SK-N-SH treated with all-trans-retinoic acid at 6 μM for 48 hours (cell line): Measurements from ENCODE around the gene RGS8.

ENCODE experiments used
- ATAC-seq: fragments of 200-7000 bp; cut with Tn5 transposase; 3 replicates; pipeline ENCODE4 v1.9.1; 2020; ENCODE audit warnings: mild to moderate bottlenecking, moderate library complexity
- ARNTL ChIP-seq: fragments of 450-650 bp; formaldehyde crosslinking; IDR thresholded peaks from 2 replicates; pipeline ENCODE4 v1.5.0; 2020; ENCODE audit warnings: low read depth, mild to moderate bottlenecking, moderate library complexity, borderline replicate concordance
- BACH2 ChIP-seq: fragments of 250-450 bp; sonication (Bioruptor Pico); IDR thresholded peaks from 2 replicates; pipeline ENCODE4 v1.9.0; 2021; ENCODE audit warnings: mild to moderate bottlenecking, borderline replicate concordance
- ESRRG ChIP-seq: fragments of 250-450 bp; sonication (Bioruptor Pico); IDR thresholded peaks from 2 replicates; pipeline ENCODE4 v1.6.1; 2021; ENCODE audit warnings: mild to moderate bottlenecking
- GLIS3 ChIP-seq: fragments of 250-450 bp; sonication (Bioruptor Pico); IDR thresholded peaks from 2 replicates; pipeline ENCODE4 v1.5.0; 2020; ENCODE audit warnings: mild to moderate bottlenecking, moderate library complexity
- ISL1 ChIP-seq: fragments of 250-450 bp; sonication (Bioruptor Pico); IDR thresholded peaks from 2 replicates; pipeline ENCODE4 v2.1.2; 2022; ENCODE audit warnings: mild to moderate bottlenecking, moderate library complexity
- OSR1 ChIP-seq: fragments of 250-450 bp; sonication (Bioruptor Pico); IDR thresholded peaks from 2 replicates; pipeline ENCODE4 v1.8.0; 2022; ENCODE audit warnings: moderate library complexity, mild to moderate bottlenecking, inconsistent platforms
- RARB ChIP-seq: fragments of 250-450 bp; sonication (Bioruptor Pico); IDR thresholded peaks from 2 replicates; pipeline ENCODE4 v1.8.0; 2021; ENCODE audit warnings: mild to moderate bottlenecking, moderate library complexity
- SNAI2 ChIP-seq: fragments of 250-450 bp; sonication (Bioruptor Pico); IDR thresholded peaks from 2 replicates; pipeline ENCODE4 v1.5.0; 2020; ENCODE audit warnings: mild to moderate bottlenecking, moderate library complexity
- TCF4 ChIP-seq: fragments of 250-450 bp; sonication (Bioruptor Pico); IDR thresholded peaks from 2 replicates; pipeline ENCODE4 v1.8.0; 2021; ENCODE audit warnings: mild to moderate bottlenecking, moderate library complexity, borderline replicate concordance
- TOX ChIP-seq: fragments of 250-450 bp; sonication (Bioruptor Pico); IDR thresholded peaks from 2 replicates; pipeline ENCODE4 v1.8.0; 2021; ENCODE audit warnings: mild to moderate bottlenecking, moderate library complexity, borderline replicate concordance
- ZC3H10 ChIP-seq: fragments of 250-450 bp; sonication (Bioruptor Pico); IDR thresholded peaks from 2 replicates; pipeline ENCODE4 v1.5.1; 2021; ENCODE audit warnings: mild to moderate bottlenecking, moderate library complexity
- ZFP3 ChIP-seq: fragments of 250-450 bp; sonication (Bioruptor Pico); IDR thresholded peaks from 2 replicates; pipeline ENCODE4 v1.5.0; 2020; ENCODE audit warnings: mild to moderate bottlenecking, moderate library complexity
- ZFP30 ChIP-seq: fragments of 450-650 bp; formaldehyde crosslinking; IDR thresholded peaks from 2 replicates; pipeline ENCODE4 v1.5.0; 2022; ENCODE audit warnings: mild to moderate bottlenecking, moderate library complexity
- ZNF565 ChIP-seq: fragments of 450-650 bp; formaldehyde crosslinking; conservative IDR thresholded peaks from 2 replicates; pipeline ENCODE4 v1.5.0; 2020; ENCODE audit warnings: low read depth, mild to moderate bottlenecking, moderate library complexity
- ZNF70 ChIP-seq: fragments of 450-650 bp; formaldehyde crosslinking; IDR thresholded peaks from 2 replicates; pipeline ENCODE4 v1.5.0; 2020; ENCODE audit warnings: mild to moderate bottlenecking, moderate library complexity
- ZNF8 ChIP-seq: fragments of 450-650 bp; formaldehyde crosslinking; IDR thresholded peaks from 2 replicates; pipeline ENCODE4 v1.5.0; 2020; ENCODE audit warnings: mild to moderate bottlenecking, moderate library complexity
- TF ChIP-seq, protein P1 (sequence below): fragments of 250-450 bp; sonication (Bioruptor Pico); IDR thresholded peaks from 2 replicates; pipeline ENCODE4 v1.8.0; 2020; ENCODE audit warnings: mild to moderate bottlenecking, moderate library complexity, borderline replicate concordance
- TF ChIP-seq, protein P2 (sequence below): fragments of 250-450 bp; sonication (Bioruptor Pico); IDR thresholded peaks from 2 replicates; pipeline ENCODE4 v1.5.0; 2020; ENCODE audit warnings: mild to moderate bottlenecking, moderate library complexity
- TF ChIP-seq, protein P3 (sequence below): fragments of 250-450 bp; sonication (Bioruptor Pico); IDR thresholded peaks from 2 replicates; pipeline ENCODE4 v1.8.0; 2021; ENCODE audit warnings: low read depth, mild to moderate bottlenecking, moderate library complexity, borderline replicate concordance
- TF ChIP-seq, protein P4 (sequence below): fragments of 250-450 bp; sonication (Bioruptor Pico); IDR thresholded peaks from 2 replicates; pipeline ENCODE4 v1.5.1; 2021; ENCODE audit warnings: mild to moderate bottlenecking, moderate library complexity
- TF ChIP-seq, protein P5 (sequence below): fragments of 250-450 bp; sonication (Bioruptor Pico); IDR thresholded peaks from 2 replicates; pipeline ENCODE4 v1.5.1; 2020; ENCODE audit warnings: low read depth, mild to moderate bottlenecking, moderate library complexity

RGS8 gene

DNA sequence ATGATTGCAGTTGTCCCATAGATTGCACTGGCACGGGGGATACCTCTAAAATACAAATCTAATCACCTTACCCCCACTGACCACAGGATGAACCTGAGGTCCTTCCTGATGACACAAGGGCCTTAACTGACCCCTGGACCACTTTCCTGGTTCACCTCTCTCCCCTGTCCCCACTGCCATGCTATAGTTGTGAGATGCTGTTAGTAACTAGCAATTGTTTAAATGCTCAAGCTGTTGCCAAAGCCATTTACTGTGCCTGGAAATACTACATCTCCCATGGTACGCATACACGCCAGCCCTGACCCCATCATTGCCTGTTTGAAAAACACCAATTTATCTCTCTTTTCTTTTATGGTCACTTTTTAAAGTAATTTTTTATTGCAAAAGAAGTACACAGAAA is 29.1 kb upstream of the RGS8 start:
- no peak for ATAC-seq
- TF ChIP-seq ZFP3 (CRISPR knock-in tag) (no peak), ZNF70 (CRISPR knock-in tag) (no peak), OSR1 (no peak), ISL1 (CRISPR knock-in tag) (no peak), GLIS3 (no peak), ESRRG (no peak), BACH2 (no peak), SNAI2 (CRISPR knock-in tag) (no peak), ZFP30 (CRISPR knock-in tag) (no peak), ARNTL (no peak), TOX (CRISPR knock-in tag) (no peak)
- TF ChIP-seq, protein P1, sequence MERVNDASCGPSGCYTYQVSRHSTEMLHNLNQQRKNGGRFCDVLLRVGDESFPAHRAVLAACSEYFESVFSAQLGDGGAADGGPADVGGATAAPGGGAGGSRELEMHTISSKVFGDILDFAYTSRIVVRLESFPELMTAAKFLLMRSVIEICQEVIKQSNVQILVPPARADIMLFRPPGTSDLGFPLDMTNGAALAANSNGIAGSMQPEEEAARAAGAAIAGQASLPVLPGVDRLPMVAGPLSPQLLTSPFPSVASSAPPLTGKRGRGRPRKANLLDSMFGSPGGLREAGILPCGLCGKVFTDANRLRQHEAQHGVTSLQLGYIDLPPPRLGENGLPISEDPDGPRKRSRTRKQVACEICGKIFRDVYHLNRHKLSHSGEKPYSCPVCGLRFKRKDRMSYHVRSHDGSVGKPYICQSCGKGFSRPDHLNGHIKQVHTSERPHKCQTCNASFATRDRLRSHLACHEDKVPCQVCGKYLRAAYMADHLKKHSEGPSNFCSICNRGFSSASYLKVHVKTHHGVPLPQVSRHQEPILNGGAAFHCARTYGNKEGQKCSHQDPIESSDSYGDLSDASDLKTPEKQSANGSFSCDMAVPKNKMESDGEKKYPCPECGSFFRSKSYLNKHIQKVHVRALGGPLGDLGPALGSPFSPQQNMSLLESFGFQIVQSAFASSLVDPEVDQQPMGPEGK (CRISPR knock-in tag), result no peak
- TF ChIP-seq, protein P2, sequence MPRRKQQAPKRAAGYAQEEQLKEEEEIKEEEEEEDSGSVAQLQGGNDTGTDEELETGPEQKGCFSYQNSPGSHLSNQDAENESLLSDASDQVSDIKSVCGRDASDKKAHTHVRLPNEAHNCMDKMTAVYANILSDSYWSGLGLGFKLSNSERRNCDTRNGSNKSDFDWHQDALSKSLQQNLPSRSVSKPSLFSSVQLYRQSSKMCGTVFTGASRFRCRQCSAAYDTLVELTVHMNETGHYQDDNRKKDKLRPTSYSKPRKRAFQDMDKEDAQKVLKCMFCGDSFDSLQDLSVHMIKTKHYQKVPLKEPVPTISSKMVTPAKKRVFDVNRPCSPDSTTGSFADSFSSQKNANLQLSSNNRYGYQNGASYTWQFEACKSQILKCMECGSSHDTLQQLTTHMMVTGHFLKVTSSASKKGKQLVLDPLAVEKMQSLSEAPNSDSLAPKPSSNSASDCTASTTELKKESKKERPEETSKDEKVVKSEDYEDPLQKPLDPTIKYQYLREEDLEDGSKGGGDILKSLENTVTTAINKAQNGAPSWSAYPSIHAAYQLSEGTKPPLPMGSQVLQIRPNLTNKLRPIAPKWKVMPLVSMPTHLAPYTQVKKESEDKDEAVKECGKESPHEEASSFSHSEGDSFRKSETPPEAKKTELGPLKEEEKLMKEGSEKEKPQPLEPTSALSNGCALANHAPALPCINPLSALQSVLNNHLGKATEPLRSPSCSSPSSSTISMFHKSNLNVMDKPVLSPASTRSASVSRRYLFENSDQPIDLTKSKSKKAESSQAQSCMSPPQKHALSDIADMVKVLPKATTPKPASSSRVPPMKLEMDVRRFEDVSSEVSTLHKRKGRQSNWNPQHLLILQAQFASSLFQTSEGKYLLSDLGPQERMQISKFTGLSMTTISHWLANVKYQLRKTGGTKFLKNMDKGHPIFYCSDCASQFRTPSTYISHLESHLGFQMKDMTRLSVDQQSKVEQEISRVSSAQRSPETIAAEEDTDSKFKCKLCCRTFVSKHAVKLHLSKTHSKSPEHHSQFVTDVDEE (CRISPR knock-in tag), result no peak
- TF ChIP-seq, protein P3, sequence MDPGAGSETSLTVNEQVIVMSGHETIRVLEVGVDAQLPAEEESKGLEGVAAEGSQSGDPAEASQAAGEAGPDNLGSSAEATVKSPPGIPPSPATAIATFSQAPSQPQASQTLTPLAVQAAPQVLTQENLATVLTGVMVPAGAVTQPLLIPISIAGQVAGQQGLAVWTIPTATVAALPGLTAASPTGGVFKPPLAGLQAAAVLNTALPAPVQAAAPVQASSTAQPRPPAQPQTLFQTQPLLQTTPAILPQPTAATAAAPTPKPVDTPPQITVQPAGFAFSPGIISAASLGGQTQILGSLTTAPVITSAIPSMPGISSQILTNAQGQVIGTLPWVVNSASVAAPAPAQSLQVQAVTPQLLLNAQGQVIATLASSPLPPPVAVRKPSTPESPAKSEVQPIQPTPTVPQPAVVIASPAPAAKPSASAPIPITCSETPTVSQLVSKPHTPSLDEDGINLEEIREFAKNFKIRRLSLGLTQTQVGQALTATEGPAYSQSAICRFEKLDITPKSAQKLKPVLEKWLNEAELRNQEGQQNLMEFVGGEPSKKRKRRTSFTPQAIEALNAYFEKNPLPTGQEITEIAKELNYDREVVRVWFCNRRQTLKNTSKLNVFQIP, result no peak

DNA sequence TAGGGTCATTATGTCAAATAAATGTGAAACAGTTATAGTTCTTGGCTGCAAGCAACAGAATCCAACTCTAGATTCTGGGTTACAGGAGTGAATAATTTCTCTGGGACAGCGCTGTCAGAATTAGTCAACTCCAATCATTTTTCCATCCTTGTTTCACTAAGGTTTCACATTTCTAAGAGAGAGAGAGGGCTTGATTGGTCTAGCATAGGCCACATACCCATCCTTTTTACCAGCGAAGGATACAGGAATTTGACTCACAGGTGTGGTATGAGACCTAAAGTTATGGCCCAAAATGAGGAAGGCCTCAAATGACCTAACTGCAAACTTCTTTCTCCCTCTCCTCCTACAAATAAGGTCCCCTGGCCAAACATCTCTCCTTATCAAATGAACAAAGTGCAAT is 25.5 kb upstream of the RGS8 start:
- ATAC-seq, result no peak
- no peak for TF ChIP-seq ZC3H10
- TF ChIP-seq RARB (CRISPR knock-in tag), result no peak
- no peak for TF ChIP-seq ARNTL
- TF ChIP-seq ZNF8, result no peak
- TF ChIP-seq ZNF70 (CRISPR knock-in tag), result no peak
- no peak for TF ChIP-seq SNAI2 (CRISPR knock-in tag)
- TF ChIP-seq BACH2, result no peak
- TF ChIP-seq, protein P4, sequence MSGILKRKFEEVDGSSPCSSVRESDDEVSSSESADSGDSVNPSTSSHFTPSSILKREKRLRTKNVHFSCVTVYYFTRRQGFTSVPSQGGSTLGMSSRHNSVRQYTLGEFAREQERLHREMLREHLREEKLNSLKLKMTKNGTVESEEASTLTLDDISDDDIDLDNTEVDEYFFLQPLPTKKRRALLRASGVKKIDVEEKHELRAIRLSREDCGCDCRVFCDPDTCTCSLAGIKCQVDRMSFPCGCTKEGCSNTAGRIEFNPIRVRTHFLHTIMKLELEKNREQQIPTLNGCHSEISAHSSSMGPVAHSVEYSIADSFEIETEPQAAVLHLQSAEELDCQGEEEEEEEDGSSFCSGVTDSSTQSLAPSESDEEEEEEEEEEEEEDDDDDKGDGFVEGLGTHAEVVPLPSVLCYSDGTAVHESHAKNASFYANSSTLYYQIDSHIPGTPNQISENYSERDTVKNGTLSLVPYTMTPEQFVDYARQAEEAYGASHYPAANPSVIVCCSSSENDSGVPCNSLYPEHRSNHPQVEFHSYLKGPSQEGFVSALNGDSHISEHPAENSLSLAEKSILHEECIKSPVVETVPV (CRISPR knock-in tag), result no peak
- TF ChIP-seq TCF4, result no peak
- TF ChIP-seq ISL1 (CRISPR knock-in tag), result no peak
- no peak for TF ChIP-seq GLIS3
- TF ChIP-seq, all 23 proteins: peak for 0

DNA sequence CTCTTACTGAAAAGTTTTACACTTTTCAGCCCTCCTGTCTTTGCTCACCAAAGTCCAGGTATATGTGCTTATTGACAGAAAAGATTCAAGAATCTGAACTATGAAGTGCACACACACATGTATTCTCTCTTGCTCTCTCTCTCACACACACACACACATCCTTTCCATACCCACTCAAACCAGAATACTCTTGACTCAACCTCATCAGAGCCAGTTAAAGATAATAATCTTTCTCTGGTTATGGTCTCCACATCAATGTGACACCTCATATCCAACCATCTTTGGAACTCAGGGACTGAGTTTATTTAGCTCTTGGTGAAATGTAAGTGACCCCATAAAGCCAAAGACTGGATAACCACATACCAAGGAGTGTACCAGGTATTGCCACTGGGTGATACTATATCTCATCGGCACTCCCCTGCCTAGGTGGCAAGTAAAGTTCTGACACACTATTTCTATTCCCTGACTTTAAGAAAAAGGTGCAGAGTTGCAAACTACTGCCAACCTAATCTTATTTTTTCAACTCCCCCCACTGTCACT is 24.9 kb upstream of the RGS8 start:
- ATAC-seq, result no peak
- TF ChIP-seq ZC3H10 (no peak), ARNTL (no peak), ZFP30 (CRISPR knock-in tag) (no peak), TOX (CRISPR knock-in tag) (no peak), ZFP3 (CRISPR knock-in tag) (no peak), BACH2 (no peak), OSR1 (no peak), ESRRG (no peak), TCF4 (no peak), ZNF565 (CRISPR knock-in tag) (no peak), RARB (CRISPR knock-in tag) (no peak)
- TF ChIP-seq, protein P1 (CRISPR knock-in tag), result no peak
- TF ChIP-seq, protein P5, sequence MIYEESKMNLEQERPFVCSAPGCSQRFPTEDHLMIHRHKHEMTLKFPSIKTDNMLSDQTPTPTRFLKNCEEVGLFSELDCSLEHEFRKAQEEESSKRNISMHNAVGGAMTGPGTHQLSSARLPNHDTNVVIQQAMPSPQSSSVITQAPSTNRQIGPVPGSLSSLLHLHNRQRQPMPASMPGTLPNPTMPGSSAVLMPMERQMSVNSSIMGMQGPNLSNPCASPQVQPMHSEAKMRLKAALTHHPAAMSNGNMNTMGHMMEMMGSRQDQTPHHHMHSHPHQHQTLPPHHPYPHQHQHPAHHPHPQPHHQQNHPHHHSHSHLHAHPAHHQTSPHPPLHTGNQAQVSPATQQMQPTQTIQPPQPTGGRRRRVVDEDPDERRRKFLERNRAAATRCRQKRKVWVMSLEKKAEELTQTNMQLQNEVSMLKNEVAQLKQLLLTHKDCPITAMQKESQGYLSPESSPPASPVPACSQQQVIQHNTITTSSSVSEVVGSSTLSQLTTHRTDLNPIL (CRISPR knock-in tag), result no peak
- TF ChIP-seq, protein P3, result no peak
- TF ChIP-seq, protein P2 (CRISPR knock-in tag), result no peak
